ENCODE measurements around the gene BOD1.

DNA sequence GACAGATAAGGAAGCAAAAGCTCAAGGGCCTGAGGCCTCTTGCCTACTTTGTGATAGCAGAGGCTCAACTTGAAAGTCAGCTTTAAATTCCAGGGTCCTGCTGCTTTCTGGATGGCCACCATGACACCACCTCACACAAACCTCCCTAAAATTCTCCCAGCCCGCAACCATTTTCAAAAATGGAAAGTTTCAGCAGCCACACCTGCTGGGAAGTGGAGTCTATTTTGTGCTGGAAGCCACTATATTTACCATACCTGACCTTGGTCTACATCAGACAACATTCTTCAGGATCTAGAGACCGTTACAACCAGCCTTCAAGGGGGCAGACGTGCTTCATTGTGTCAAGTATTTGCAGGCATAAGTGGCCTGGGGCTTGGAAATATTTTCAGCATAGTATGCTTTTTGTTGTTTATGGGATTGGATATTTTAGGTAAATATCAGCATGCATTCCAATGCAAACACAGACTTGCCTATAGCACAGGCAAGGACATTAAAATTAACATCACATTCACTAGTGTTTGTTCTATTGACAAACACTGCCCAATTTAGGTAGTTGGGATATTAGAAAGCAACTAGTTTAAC, 50.9 kb downstream of the BOD1 start:
- TF ChIP-seq, protein P1, sequence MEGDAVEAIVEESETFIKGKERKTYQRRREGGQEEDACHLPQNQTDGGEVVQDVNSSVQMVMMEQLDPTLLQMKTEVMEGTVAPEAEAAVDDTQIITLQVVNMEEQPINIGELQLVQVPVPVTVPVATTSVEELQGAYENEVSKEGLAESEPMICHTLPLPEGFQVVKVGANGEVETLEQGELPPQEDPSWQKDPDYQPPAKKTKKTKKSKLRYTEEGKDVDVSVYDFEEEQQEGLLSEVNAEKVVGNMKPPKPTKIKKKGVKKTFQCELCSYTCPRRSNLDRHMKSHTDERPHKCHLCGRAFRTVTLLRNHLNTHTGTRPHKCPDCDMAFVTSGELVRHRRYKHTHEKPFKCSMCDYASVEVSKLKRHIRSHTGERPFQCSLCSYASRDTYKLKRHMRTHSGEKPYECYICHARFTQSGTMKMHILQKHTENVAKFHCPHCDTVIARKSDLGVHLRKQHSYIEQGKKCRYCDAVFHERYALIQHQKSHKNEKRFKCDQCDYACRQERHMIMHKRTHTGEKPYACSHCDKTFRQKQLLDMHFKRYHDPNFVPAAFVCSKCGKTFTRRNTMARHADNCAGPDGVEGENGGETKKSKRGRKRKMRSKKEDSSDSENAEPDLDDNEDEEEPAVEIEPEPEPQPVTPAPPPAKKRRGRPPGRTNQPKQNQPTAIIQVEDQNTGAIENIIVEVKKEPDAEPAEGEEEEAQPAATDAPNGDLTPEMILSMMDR (IDR thresholded peaks at IDR 0.05) = no peak
- TF ChIP-seq EZH2 (IDR thresholded peaks at IDR 0.05) (no peak), EZH2phosphoT487 (IDR thresholded peaks at IDR 0.05) (no peak)

Data from neural progenitor cell (in vitro differentiated cells).